Stomach (tissue), 4 donors: ENCODE measurements around the gene CACNA2D3.

ENCODE experiments used
- CTCF ChIP-seq, 7 experiments: fragments of 450-650 bp in 4 of 7; fragments of 200-600 bp in 3 of 7; sonication (generic) in 3 of 7; IDR thresholded peaks; one replicate each; pipeline ENCODE4 v1.5.1; 2016 to 2019; ENCODE audit warnings: antibody characterized with exemption in 7 of 7, control low read depth in 2 of 7, mild to moderate bottlenecking in 1 of 7
- EP300 ChIP-seq: sonication (generic); formaldehyde crosslinking; IDR thresholded peaks from one replicate; pipeline ENCODE4 v1.6.1; 2017; ENCODE audit warnings: antibody characterized with exemption
- POLR2A ChIP-seq, 4 donors: fragments of 450-650 bp; IDR thresholded peaks; one replicate each; pipeline ENCODE4 v1.6.1; 2016; ENCODE audit warnings: antibody characterized with exemption in 4 of 4, control low read depth in 2 of 4, mild to moderate bottlenecking in 1 of 4, moderate library complexity in 1 of 4
- POLR2AphosphoS5 ChIP-seq, 3 donors: sonication (generic); formaldehyde crosslinking; IDR thresholded peaks; one replicate each; pipeline ENCODE4 v1.6.1; 2016; ENCODE audit warnings: antibody characterized with exemption in 3 of 3

- no peak for TF ChIP-seq CTCF (IDR thresholded peaks at IDR 0.05)
- no peak for TF ChIP-seq POLR2AphosphoS5 (IDR thresholded peaks at IDR 0.05)
- TF ChIP-seq EP300, result no peak
- no peak for TF ChIP-seq POLR2A (IDR thresholded peaks at IDR 0.05)
Observed at GRCh38 chr3:54874816-54875556, 752.6 kb downstream of the CACNA2D3 start.
